K562 (cell line): ENCODE data around the gene EIF1B.

ENCODE experiments used
- CTCF ChIP-seq, 3 experiments: IDR thresholded peaks in 2 of 3; conservative IDR thresholded peaks in 1 of 3; 2 replicates each; pipeline ENCODE4 v1.5.1; 2011 to 2012; ENCODE audit warnings: low read length in 3 of 3, mild to moderate bottlenecking in 3 of 3, control low read depth in 2 of 3, improper control_type of control experiment in 1 of 3, inconsistent platforms in 1 of 3, low read depth in 1 of 3, mixed read lengths in 1 of 3, moderate library complexity in 1 of 3; ENCODE audit not compliant: insufficient read depth in 2 of 3
- HNRNPK ChIP-seq: fragments of 200-400 bp; formaldehyde crosslinking; IDR thresholded peaks from one replicate; pipeline ENCODE4 v1.6.1; 2018; ENCODE audit warnings: mild to moderate bottlenecking, low read depth, low read length; ENCODE audit not compliant: poor library complexity, severe bottlenecking
- MAX ChIP-seq: sonication (generic); formaldehyde crosslinking; IDR thresholded peaks from 2 replicates; pipeline ENCODE4 v1.9.0; 2022; ENCODE audit warnings: mild to moderate bottlenecking, missing genetic modification reagents
- POLR2A ChIP-seq: fragments of 450-650 bp; conservative IDR thresholded peaks from 2 replicates; pipeline ENCODE4 v1.6.1; 2016
- RCOR1 ChIP-seq, 2 experiments: IDR thresholded peaks; 2 replicates each; pipeline ENCODE4 v1.6.1; 2012; ENCODE audit warnings: low read depth in 2 of 2, low read length in 2 of 2, borderline replicate concordance in 1 of 2, improper control_type of control experiment in 1 of 2
- ZNF507 ChIP-seq: conservative IDR thresholded peaks from 2 replicates; pipeline ENCODE4 v1.6.1; 2017; ENCODE audit warnings: missing genetic modification characterization, missing compliant biosample characterization
- TF ChIP-seq, protein P1 (sequence below): IDR thresholded peaks from 2 replicates; pipeline ENCODE4 v1.6.1; 2011; ENCODE audit warnings: borderline replicate concordance, low read depth, mild to moderate bottlenecking, moderate library complexity, low read length; ENCODE audit not compliant: insufficient read depth, poor library complexity, severe bottlenecking

DNA sequence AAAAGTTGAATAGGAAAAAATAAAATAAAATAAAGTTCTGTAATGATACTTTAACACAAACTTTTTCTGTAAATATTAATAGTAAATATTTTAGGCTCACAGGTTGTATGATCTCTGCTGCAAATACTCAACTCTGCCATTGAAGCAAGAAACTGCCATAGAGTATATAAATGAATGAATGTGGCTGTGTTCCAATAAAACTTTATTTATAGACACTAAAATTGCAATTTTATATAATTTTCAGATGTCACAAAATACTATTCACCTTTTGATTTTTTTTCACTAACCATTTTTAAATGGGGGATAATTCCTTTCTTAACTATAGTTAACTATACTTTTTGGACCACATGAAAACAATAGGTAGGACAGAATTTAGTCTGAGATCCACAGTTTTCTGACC is 16.0 kb downstream of the EIF1B start:
- TF ChIP-seq CTCF (IDR thresholded peaks at IDR 0.05 in 2 of 3, conservative IDR thresholded peaks at IDR 0.05 in 1 of 3; ENCODE audit: insufficient read depth in 2 of 3, low read depth in 1 of 3, low read length in 3 of 3) (no peak), RCOR1 (IDR thresholded peaks at IDR 0.05; ENCODE audit: borderline replicate concordance in 1 of 2, low read depth in 2 of 2, low read length in 2 of 2) (no peak), MAX (CRISPR knock-in tag) (no peak), POLR2A (no peak), HNRNPK (no peak), ZNF507 (no peak)
- TF ChIP-seq, protein P1, sequence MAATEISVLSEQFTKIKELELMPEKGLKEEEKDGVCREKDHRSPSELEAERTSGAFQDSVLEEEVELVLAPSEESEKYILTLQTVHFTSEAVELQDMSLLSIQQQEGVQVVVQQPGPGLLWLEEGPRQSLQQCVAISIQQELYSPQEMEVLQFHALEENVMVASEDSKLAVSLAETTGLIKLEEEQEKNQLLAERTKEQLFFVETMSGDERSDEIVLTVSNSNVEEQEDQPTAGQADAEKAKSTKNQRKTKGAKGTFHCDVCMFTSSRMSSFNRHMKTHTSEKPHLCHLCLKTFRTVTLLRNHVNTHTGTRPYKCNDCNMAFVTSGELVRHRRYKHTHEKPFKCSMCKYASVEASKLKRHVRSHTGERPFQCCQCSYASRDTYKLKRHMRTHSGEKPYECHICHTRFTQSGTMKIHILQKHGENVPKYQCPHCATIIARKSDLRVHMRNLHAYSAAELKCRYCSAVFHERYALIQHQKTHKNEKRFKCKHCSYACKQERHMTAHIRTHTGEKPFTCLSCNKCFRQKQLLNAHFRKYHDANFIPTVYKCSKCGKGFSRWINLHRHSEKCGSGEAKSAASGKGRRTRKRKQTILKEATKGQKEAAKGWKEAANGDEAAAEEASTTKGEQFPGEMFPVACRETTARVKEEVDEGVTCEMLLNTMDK, result no peak
